K562 (cell line): Measurements from ENCODE around the gene SLC39A3. TPM values are rescaled to one million over a fixed set of nuclear protein-coding genes. Genes with fewer than 3 reads are reported as not detected.

ENCODE experiments used
- ARID1B ChIP-seq: fragments of 450-650 bp; IDR thresholded peaks from 2 replicates; pipeline ENCODE4 v1.6.1; 2016; ENCODE audit warnings: antibody characterized with exemption, mild to moderate bottlenecking, inconsistent platforms
- BHLHE40 ChIP-seq: IDR thresholded peaks from 2 replicates; pipeline ENCODE4 v1.6.1; 2011; ENCODE audit warnings: low read length, improper control_type of control experiment
- CBFA2T2 ChIP-seq: fragments of 450-650 bp; conservative IDR thresholded peaks from 2 replicates; pipeline ENCODE4 v1.6.1; 2017; ENCODE audit warnings: mild to moderate bottlenecking
- FOS ChIP-seq: IDR thresholded peaks from 3 replicates; pipeline ENCODE4 v1.6.1; 2011; ENCODE audit not compliant: insufficient read length; ENCODE audit errors: extremely low read depth
- FOXA1 ChIP-seq: fragments of 450-650 bp; IDR thresholded peaks from 2 replicates; pipeline ENCODE4 v1.6.1; 2016; ENCODE audit warnings: mild to moderate bottlenecking, borderline replicate concordance
- FOXJ2 ChIP-seq: fragments of 200-800 bp; sonication (Bioruptor generic); IDR thresholded peaks from 2 replicates; pipeline ENCODE4 v1.6.1; 2016; ENCODE audit warnings: missing genetic modification characterization, missing compliant biosample characterization
- NFIX ChIP-seq: fragments of 250-450 bp; sonication (Bioruptor Pico); IDR thresholded peaks from 2 replicates; pipeline ENCODE4 v1.4.0; 2020; ENCODE audit warnings: low read depth, mild to moderate bottlenecking, moderate library complexity
- PHB2 ChIP-seq: fragments of 450-650 bp; IDR thresholded peaks from 2 replicates; pipeline ENCODE4 v1.6.1; 2017; ENCODE audit warnings: low read depth
- RAD51 ChIP-seq: fragments of 450-650 bp; IDR thresholded peaks from 2 replicates; pipeline ENCODE4 v1.7.1; 2016; ENCODE audit warnings: low read depth, mild to moderate bottlenecking, borderline replicate concordance
- SLC30A9 ChIP-seq: fragments of 250-450 bp; sonication (Bioruptor Pico); IDR thresholded peaks from 2 replicates; pipeline ENCODE4 v1.8.0; 2022; ENCODE audit warnings: mild to moderate bottlenecking, moderate library complexity
- SMARCA5 ChIP-seq: fragments of 450-650 bp; IDR thresholded peaks from 2 replicates; pipeline ENCODE4 v1.6.1; 2016
- SNRNP70 ChIP-seq: fragments of 200-400 bp; formaldehyde crosslinking; optimal IDR thresholded peaks from 2 replicates; pipeline ENCODE3; 2017; ENCODE audit warnings: low read depth, low read length
- TGIF2 ChIP-seq: sonication (generic); formaldehyde crosslinking; IDR thresholded peaks from 2 replicates; pipeline ENCODE4 v1.8.1; 2022; ENCODE audit warnings: mild to moderate bottlenecking, missing genetic modification reagents, moderate library complexity
- ZNF695 ChIP-seq: fragments of 450-650 bp; formaldehyde crosslinking; IDR thresholded peaks from 2 replicates; pipeline ENCODE4 v1.4.0; 2020; ENCODE audit warnings: mild to moderate bottlenecking, moderate library complexity
- polyA plus RNA-seq, 8 experiments: library from polyadenylated mRNA; depleted of rRNA in 4 of 8; stranded (reverse) in 5 of 8; unstranded in 3 of 8; fragments of >200 nt; fragmentation: Nextera tagmentation in 2 of 8; fragmentation: Illumina TruSeq in 1 of 8; extraction: Ambion mirVana in 2 of 8; extraction: Trizol in 1 of 8; gene quantifications; 2 replicates each; pipeline versions ENCODE4 v1.2.1 to v1.2.3, GENCODE V29; 2011 to 2014; ENCODE audit warnings: inconsistent platforms in 1 of 8, missing spikeins in 1 of 8
- total RNA-seq, 7 experiments: library from RNA; depleted of rRNA in 6 of 7; stranded (reverse); fragments of >200 nt in 6 of 7; fragmentation: Illumina TruSeq in 2 of 7; extraction: Trizol in 2 of 7; gene quantifications; 2 replicates each; pipeline versions ENCODE4 v1.2.1 to v1.2.3, GENCODE V29; 2011 to 2021; ENCODE audit warnings: low replicate concordance in 1 of 7
- TF ChIP-seq, protein P1 (sequence below): sonication (generic); formaldehyde crosslinking; IDR thresholded peaks from 2 replicates; pipeline ENCODE4 v1.8.0; 2022; ENCODE audit warnings: mild to moderate bottlenecking, missing genetic modification reagents, borderline replicate concordance
- TF ChIP-seq, protein P2 (sequence below): fragments of 250-450 bp; sonication (Bioruptor Pico); IDR thresholded peaks from 2 replicates; pipeline ENCODE4 v1.9.0; 2021; ENCODE audit warnings: mild to moderate bottlenecking, inconsistent platforms
- TF ChIP-seq, protein P3 (sequence below): sonication (generic); formaldehyde crosslinking; IDR thresholded peaks from 2 replicates; pipeline ENCODE4 v1.8.0; 2022; ENCODE audit warnings: mild to moderate bottlenecking, missing genetic modification reagents
- TF ChIP-seq, protein P4 (sequence below): IDR thresholded peaks from 2 replicates; pipeline ENCODE4 v1.6.1; 2011; ENCODE audit not compliant: insufficient read length; ENCODE audit errors: extremely low read depth
- TF ChIP-seq, protein P5 (sequence below): fragments of 250-450 bp; sonication (Bioruptor Pico); IDR thresholded peaks from 2 replicates; pipeline ENCODE4 v1.5.0; 2021
- TF ChIP-seq, protein P6 (sequence below): fragments of 250-450 bp; sonication (Bioruptor Pico); IDR thresholded peaks from 2 replicates; pipeline ENCODE4 v1.5.0; 2020; ENCODE audit warnings: mild to moderate bottlenecking

Gene SLC39A3
- total and polyA plus RNA-seq, 9 of the 15 experiments (the other 6 are each of a cell fraction or from before 2014, with no cell fraction given), result 2.3 to 215 (median 127) TPM

DNA sequence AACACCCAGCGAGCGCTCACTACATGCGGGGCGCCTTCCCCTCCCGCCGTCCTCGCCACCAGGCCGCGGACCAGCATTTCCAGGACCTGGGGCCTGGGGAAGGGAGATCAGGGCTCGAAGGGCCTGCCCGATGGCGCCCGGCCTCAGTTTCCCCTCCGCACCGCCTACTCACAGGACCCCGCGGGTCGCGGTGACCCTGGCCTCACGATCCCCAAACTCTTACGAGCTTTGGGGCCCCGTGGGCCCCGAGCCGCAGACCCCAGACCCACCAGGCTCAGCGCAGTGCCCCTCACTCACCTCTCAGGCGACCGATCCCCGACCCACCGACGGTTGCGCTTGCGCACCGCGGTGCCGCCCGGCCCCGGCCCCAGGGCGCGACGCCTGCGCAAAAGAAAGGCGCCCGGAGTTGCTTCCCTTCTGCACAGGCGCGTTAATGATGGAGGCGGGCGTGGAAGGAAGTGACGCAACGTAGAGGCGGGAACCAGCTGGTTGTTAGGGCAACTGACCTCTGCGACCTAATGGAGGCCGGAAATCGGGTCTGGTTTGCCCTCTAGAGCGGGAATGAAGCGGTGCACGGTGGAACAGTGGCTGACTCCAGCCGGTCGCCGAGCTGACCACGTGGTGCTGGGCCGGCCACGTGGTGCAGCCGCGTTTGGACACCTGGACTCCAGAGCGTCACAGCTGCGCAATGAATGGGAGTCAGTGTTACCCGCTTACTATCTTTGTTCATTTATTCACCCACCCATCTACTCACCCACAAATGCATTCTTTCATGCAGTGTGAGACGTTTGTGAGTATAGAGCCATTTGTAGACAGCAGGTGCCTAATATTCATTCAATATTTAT is 43.3 kb upstream of the SLC39A3 start, which contains the start of gene SGTA (continued):
- TF ChIP-seq, protein P1, sequence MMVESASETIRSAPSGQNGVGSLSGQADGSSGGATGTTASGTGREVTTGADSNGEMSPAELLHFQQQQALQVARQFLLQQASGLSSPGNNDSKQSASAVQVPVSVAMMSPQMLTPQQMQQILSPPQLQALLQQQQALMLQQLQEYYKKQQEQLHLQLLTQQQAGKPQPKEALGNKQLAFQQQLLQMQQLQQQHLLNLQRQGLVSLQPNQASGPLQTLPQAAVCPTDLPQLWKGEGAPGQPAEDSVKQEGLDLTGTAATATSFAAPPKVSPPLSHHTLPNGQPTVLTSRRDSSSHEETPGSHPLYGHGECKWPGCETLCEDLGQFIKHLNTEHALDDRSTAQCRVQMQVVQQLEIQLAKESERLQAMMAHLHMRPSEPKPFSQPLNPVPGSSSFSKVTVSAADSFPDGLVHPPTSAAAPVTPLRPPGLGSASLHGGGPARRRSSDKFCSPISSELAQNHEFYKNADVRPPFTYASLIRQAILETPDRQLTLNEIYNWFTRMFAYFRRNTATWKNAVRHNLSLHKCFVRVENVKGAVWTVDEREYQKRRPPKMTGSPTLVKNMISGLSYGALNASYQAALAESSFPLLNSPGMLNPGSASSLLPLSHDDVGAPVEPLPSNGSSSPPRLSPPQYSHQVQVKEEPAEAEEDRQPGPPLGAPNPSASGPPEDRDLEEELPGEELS (CRISPR knock-in tag), result peak; percentile 99
- TF ChIP-seq SLC30A9 (no peak), PHB2 (no peak), SMARCA5 (no peak), ARID1B (no peak), ZNF695 (CRISPR knock-in tag) (no peak), SNRNP70 (no peak), FOXJ2 (tag) (no peak; the same call in 1 of the 2 replicates), FOXA1 (no peak), NFIX (CRISPR knock-in tag) (no peak), TGIF2 (CRISPR knock-in tag) (no peak), BHLHE40 (peak; percentile 57), RAD51 (peak; percentile 99), CBFA2T2 (peak; percentile 92), FOS (peak; percentile 85)
- TF ChIP-seq, protein P2, sequence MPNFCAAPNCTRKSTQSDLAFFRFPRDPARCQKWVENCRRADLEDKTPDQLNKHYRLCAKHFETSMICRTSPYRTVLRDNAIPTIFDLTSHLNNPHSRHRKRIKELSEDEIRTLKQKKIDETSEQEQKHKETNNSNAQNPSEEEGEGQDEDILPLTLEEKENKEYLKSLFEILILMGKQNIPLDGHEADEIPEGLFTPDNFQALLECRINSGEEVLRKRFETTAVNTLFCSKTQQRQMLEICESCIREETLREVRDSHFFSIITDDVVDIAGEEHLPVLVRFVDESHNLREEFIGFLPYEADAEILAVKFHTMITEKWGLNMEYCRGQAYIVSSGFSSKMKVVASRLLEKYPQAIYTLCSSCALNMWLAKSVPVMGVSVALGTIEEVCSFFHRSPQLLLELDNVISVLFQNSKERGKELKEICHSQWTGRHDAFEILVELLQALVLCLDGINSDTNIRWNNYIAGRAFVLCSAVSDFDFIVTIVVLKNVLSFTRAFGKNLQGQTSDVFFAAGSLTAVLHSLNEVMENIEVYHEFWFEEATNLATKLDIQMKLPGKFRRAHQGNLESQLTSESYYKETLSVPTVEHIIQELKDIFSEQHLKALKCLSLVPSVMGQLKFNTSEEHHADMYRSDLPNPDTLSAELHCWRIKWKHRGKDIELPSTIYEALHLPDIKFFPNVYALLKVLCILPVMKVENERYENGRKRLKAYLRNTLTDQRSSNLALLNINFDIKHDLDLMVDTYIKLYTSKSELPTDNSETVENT (CRISPR knock-in tag), result 0 out of 2 replicates have a peak, but pooled peaks have one; percentile 31
- TF ChIP-seq, protein P3, sequence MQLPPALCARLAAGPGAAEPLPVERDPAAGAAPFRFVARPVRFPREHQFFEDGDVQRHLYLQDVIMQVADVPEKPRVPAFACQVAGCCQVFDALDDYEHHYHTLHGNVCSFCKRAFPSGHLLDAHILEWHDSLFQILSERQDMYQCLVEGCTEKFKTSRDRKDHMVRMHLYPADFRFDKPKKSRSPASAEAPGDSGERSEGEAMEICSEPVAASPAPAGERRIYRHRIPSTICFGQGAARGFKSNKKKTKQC (CRISPR knock-in tag), result peak; percentile 100
- TF ChIP-seq, protein P4, sequence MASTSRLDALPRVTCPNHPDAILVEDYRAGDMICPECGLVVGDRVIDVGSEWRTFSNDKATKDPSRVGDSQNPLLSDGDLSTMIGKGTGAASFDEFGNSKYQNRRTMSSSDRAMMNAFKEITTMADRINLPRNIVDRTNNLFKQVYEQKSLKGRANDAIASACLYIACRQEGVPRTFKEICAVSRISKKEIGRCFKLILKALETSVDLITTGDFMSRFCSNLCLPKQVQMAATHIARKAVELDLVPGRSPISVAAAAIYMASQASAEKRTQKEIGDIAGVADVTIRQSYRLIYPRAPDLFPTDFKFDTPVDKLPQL, result no peak
- TF ChIP-seq, protein P5, sequence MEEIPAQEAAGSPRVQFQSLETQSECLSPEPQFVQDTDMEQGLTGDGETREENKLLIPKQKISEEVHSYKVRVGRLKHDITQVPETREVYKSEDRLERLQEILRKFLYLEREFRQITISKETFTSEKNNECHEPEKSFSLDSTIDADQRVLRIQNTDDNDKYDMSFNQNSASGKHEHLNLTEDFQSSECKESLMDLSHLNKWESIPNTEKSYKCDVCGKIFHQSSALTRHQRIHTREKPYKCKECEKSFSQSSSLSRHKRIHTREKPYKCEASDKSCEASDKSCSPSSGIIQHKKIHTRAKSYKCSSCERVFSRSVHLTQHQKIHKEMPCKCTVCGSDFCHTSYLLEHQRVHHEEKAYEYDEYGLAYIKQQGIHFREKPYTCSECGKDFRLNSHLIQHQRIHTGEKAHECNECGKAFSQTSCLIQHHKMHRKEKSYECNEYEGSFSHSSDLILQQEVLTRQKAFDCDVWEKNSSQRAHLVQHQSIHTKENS, result no peak
- TF ChIP-seq, protein P6, sequence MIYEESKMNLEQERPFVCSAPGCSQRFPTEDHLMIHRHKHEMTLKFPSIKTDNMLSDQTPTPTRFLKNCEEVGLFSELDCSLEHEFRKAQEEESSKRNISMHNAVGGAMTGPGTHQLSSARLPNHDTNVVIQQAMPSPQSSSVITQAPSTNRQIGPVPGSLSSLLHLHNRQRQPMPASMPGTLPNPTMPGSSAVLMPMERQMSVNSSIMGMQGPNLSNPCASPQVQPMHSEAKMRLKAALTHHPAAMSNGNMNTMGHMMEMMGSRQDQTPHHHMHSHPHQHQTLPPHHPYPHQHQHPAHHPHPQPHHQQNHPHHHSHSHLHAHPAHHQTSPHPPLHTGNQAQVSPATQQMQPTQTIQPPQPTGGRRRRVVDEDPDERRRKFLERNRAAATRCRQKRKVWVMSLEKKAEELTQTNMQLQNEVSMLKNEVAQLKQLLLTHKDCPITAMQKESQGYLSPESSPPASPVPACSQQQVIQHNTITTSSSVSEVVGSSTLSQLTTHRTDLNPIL (CRISPR knock-in tag), result no peak
